H1 (cell line): ENCODE data around the gene KCNMA1. TPM values are rescaled to one million over a fixed set of nuclear protein-coding genes. Genes with fewer than 3 reads are reported as not detected.

Source experiments
- CTCF ChIA-PET: fragments of 300-600 bp; sonication (Branson Sonifier 250); formaldehyde crosslinking; loops from one replicate; lab custom pipeline; 2021; ENCODE audit not compliant: partially characterized antibody; lab: Charles Lee
- POLR2A ChIA-PET: fragments of 300-600 bp; sonication (Branson Sonifier 250); formaldehyde crosslinking; loops from one replicate; lab custom pipeline; 2021; ENCODE audit warnings: inconsistent platforms; ENCODE audit not compliant: partially characterized antibody; lab: Charles Lee
- DNase-seq, 2 experiments: peaks; one replicate each; pipeline versions ENCODE4 v3.0.0 to v3.0.0-alpha.2; 2010 to 2022; ENCODE audit warnings: low spot score in 2 of 2, low read depth in 1 of 2, mixed read lengths in 1 of 2
- FAIRE-seq: peaks from 2 replicates; lab custom pipeline; 2011; peaks lifted over from hg19 to GRCh38; lab: Jason Lieb, UNC
- H2AFZ ChIP-seq: 2 replicates; pipeline ENCODE4 v1.8.1; 2012; ENCODE audit warnings: low read length, inconsistent platforms
- H2AK5ac ChIP-seq: 2 replicates; pipeline ENCODE4 v1.6.1; 2013; ENCODE audit warnings: low read depth, low read length
- H2BK120ac ChIP-seq: replicated peaks from 2 replicates; pipeline ENCODE3; 2013; ENCODE audit warnings: low read depth, low read length, inconsistent platforms
- H2BK12ac ChIP-seq: 2 replicates; pipeline ENCODE4 v1.6.1; 2013; ENCODE audit warnings: low read depth, low read length
- H2BK15ac ChIP-seq: 2 replicates; pipeline ENCODE4 v1.6.1; 2013; ENCODE audit warnings: low read length
- H2BK20ac ChIP-seq: 2 replicates; pipeline ENCODE4 v1.6.1; 2013; ENCODE audit warnings: low read length
- H2BK5ac ChIP-seq: 2 replicates; pipeline ENCODE4 v1.6.1; 2013; ENCODE audit warnings: low read depth, low read length
- H3K14ac ChIP-seq: 2 replicates; pipeline ENCODE4 v1.6.1; 2013; ENCODE audit warnings: inconsistent platforms; ENCODE audit not compliant: insufficient read length
- H3K18ac ChIP-seq: 2 replicates; pipeline ENCODE4 v1.6.1; 2013; ENCODE audit warnings: low read length; ENCODE audit errors: extremely low read depth
- H3K23ac ChIP-seq: 2 replicates; pipeline ENCODE4 v1.6.1; 2013; ENCODE audit warnings: inconsistent platforms; ENCODE audit not compliant: insufficient read length
- H3K23me2 ChIP-seq: 2 replicates; pipeline ENCODE4 v1.6.1; 2013; ENCODE audit warnings: low read depth, low read length
- H3K27ac ChIP-seq: 2 replicates; pipeline ENCODE4 v1.6.1; 2011; ENCODE audit warnings: low read depth, low read length, inconsistent platforms
- H3K27me3 ChIP-seq, 4 experiments: replicated peaks in 1 of 4; 1 replicate in 1 of 4; 2 replicates in 3 of 4; pipeline versions ENCODE4 v1.6.1 to v1.8.1; 2011 to 2013; ENCODE audit warnings: low read length in 3 of 4, mild to moderate bottlenecking in 3 of 4, inconsistent platforms in 2 of 4, mixed read lengths in 2 of 4, moderate library complexity in 1 of 4; ENCODE audit not compliant: control insufficient read depth in 3 of 4, insufficient read depth in 3 of 4; ENCODE audit errors: extremely low read depth in 1 of 4
- H3K36me3 ChIP-seq, 4 experiments: 2 replicates each; pipeline versions ENCODE4 v1.6.1 to v1.8.1; 2011 to 2013; ENCODE audit warnings: mild to moderate bottlenecking in 4 of 4, low read length in 3 of 4, moderate library complexity in 2 of 4, control low read depth in 1 of 4, inconsistent platforms in 1 of 4; ENCODE audit not compliant: insufficient read depth in 4 of 4, control insufficient read depth in 2 of 4
- H3K4ac ChIP-seq: replicated peaks from 2 replicates; pipeline ENCODE3; 2013; ENCODE audit warnings: low read length, low read depth, mixed read lengths, inconsistent platforms; ENCODE audit not compliant: insufficient read length
- H3K4me1 ChIP-seq, 4 experiments: replicated peaks in 1 of 4; 1 replicate in 1 of 4; 2 replicates in 3 of 4; pipeline versions ENCODE4 v1.6.1 to v1.8.1; 2011 to 2013; ENCODE audit warnings: low read length in 3 of 4, inconsistent platforms in 2 of 4, mixed read lengths in 1 of 4; ENCODE audit not compliant: insufficient read depth in 4 of 4, control insufficient read depth in 3 of 4
- H3K4me2 ChIP-seq, 2 experiments: 2 replicates each; pipeline versions ENCODE4 v1.6.1 to v1.8.1; 2011 to 2013; ENCODE audit warnings: low read depth in 2 of 2, low read length in 2 of 2, control low read depth in 1 of 2, inconsistent platforms in 1 of 2, mild to moderate bottlenecking in 1 of 2; ENCODE audit not compliant: insufficient read depth in 1 of 2
- H3K4me3 ChIP-seq, 4 experiments: fragments of 200-600, 300-600 bp in 1 of 4; sonication (generic), shearing (Covaris generic), sonication (Bioruptor Twin) in 1 of 4; 2 replicates each; pipeline versions ENCODE4 v1.5.1 to v1.8.1; 2011 to 2016; ENCODE audit warnings: low read length in 4 of 4, low read depth in 3 of 4, control low read depth in 2 of 4, inconsistent platforms in 2 of 4, mild to moderate bottlenecking in 2 of 4, mixed read lengths in 1 of 4, moderate library complexity in 1 of 4; ENCODE audit not compliant: insufficient read depth in 2 of 4; ENCODE audit errors: extremely low read depth in 1 of 4
- H3K56ac ChIP-seq: replicated peaks from 2 replicates; pipeline ENCODE3; 2013; ENCODE audit warnings: low read depth, mild to moderate bottlenecking, mixed read lengths, low read length, inconsistent platforms; ENCODE audit not compliant: insufficient read length
- H3K79me1 ChIP-seq: 2 replicates; pipeline ENCODE4 v1.6.1; 2013; ENCODE audit warnings: low read depth, low read length, control low read depth
- H3K79me2 ChIP-seq, 2 experiments: 2 replicates each; pipeline versions ENCODE4 v1.6.1 to v1.8.1; 2012 to 2013; ENCODE audit warnings: low read length in 2 of 2, mild to moderate bottlenecking in 2 of 2, inconsistent platforms in 1 of 2; ENCODE audit not compliant: insufficient read depth in 2 of 2, control insufficient read depth in 1 of 2
- H3K9ac ChIP-seq, 4 experiments: replicated peaks in 1 of 4; 1 replicate in 1 of 4; 2 replicates in 3 of 4; pipeline versions ENCODE4 v1.6.1 to v1.8.1; 2011 to 2013; ENCODE audit warnings: low read depth in 3 of 4, low read length in 3 of 4, control low read depth in 2 of 4, mild to moderate bottlenecking in 2 of 4, moderate library complexity in 2 of 4, inconsistent platforms in 1 of 4; ENCODE audit errors: extremely low read depth in 1 of 4
- H3K9me3 ChIP-seq, 2 experiments: 2 replicates each; pipeline versions ENCODE4 v1.6.1 to v1.8.1; 2012 to 2013; ENCODE audit warnings: mild to moderate bottlenecking in 2 of 2, moderate library complexity in 2 of 2, control low read depth in 1 of 2, inconsistent platforms in 1 of 2, low read depth in 1 of 2, low read length in 1 of 2, mixed read lengths in 1 of 2; ENCODE audit not compliant: insufficient read depth in 2 of 2
- H4K20me1 ChIP-seq, 2 experiments: replicated peaks in 1 of 2; 2 replicates each; pipeline versions ENCODE3 to v1.8.1; 2011 to 2013; ENCODE audit warnings: inconsistent platforms in 2 of 2, low read length in 2 of 2, mild to moderate bottlenecking in 1 of 2; ENCODE audit not compliant: insufficient read depth in 2 of 2, control insufficient read depth in 1 of 2
- H4K5ac ChIP-seq: 2 replicates; pipeline ENCODE4 v1.6.1; 2013; ENCODE audit warnings: low read length, low read depth, mixed read lengths, inconsistent platforms; ENCODE audit not compliant: insufficient read length
- H4K8ac ChIP-seq: 2 replicates; pipeline ENCODE4 v1.8.0; 2013; ENCODE audit warnings: mild to moderate bottlenecking, moderate library complexity, low read length, inconsistent platforms; ENCODE audit not compliant: insufficient read depth; ENCODE audit errors: extremely low read depth
- H4K91ac ChIP-seq: replicated peaks from 2 replicates; pipeline ENCODE3; 2013; ENCODE audit warnings: low read length, mixed read lengths, inconsistent platforms; ENCODE audit not compliant: insufficient read length
- CTCF ChIP-seq, 3 experiments: IDR thresholded peaks; 1 replicate in 2 of 3; 2 replicates in 1 of 3; pipeline versions ENCODE4 v1.5.1 to v1.6.1; 2011; ENCODE audit warnings: low read length in 3 of 3, mild to moderate bottlenecking in 3 of 3, inconsistent platforms in 2 of 3, low read depth in 1 of 3, moderate library complexity in 1 of 3; ENCODE audit not compliant: insufficient read depth in 1 of 3; ENCODE audit errors: control extremely low read depth in 1 of 3
- JUND ChIP-seq: IDR thresholded peaks from 2 replicates; pipeline ENCODE4 v1.6.1; 2011; ENCODE audit warnings: mild to moderate bottlenecking, improper control_type of control experiment, low read length
- NRF1 ChIP-seq: IDR thresholded peaks from 2 replicates; pipeline ENCODE4 v1.6.1; 2011; ENCODE audit warnings: mild to moderate bottlenecking, low read depth, low read length, improper control_type of control experiment
- SP4 ChIP-seq: IDR thresholded peaks from 2 replicates; pipeline ENCODE4 v1.6.1; 2012; ENCODE audit warnings: low read length, inconsistent platforms
- WGBS, 2 experiments: shearing (Covaris generic) in 1 of 2; methylation state at CpG; one replicate each; pipeline versions ENCODE4 v1.1.6 to v1.1.7; 2013 to 2015; ENCODE audit warnings: low lambda C conversion rate in 2 of 2, mixed read lengths in 2 of 2, inconsistent platforms in 1 of 2, low coverage in 1 of 2, missing lambda C conversion rate in 1 of 2; ENCODE audit not compliant: insufficient replicate concordance in 2 of 2, insufficient coverage in 1 of 2, insufficient read length in 1 of 2; ENCODE audit errors: extremely low coverage in 1 of 2, missing lambda C conversion rate in 1 of 2; 5-methylcytosine and 5-hydroxymethylcytosine counted together
- polyA plus RNA-seq, 7 experiments: library from polyadenylated mRNA; depleted of rRNA in 3 of 7; stranded (reverse) in 5 of 7; unstranded in 2 of 7; fragments of >200 nt in 5 of 7; fragments of 200-250 nt in 2 of 7; gene quantifications; 1 replicate in 5 of 7; 2 replicates in 1 of 7; 4 replicates in 1 of 7; pipeline versions ENCODE4 v1.2.1 to v1.2.3, GENCODE V29; 2011 to 2013; ENCODE audit warnings: missing spikeins in 2 of 7, mixed read lengths in 2 of 7
- total RNA-seq: library from RNA; stranded (reverse); fragmentation: NEBNext Ultra II Directional; extraction: Animal tissue kit (Norgen Biotek cat#: 25700); gene quantifications from 2 replicates; pipeline ENCODE4 v1.2.1, GENCODE V29; 2021

KCNMA1 gene
- total and polyA plus RNA-seq, 2 of the 8 experiments (the other 6 are each of a cell fraction or from before 2014, with no cell fraction given) = 10.2 to 11.1 TPM

GRCh38 chr10:77029777-77030717, 607.6 kb downstream of the KCNMA1 start:
- no peak overlapping the region for H3K23ac ChIP-seq
- H3K4ac ChIP-seq = no peak overlapping the region
- no peak overlapping the region for H4K91ac ChIP-seq
- no peak overlapping the region for H3K4me3 ChIP-seq
- no peak overlapping the region for H2BK12ac ChIP-seq
- no peak overlapping the region for H3K14ac ChIP-seq
- FAIRE-seq (no peak), DNase-seq (no peak)
- CTCF ChIA-PET = interaction anchor here (1.1 to 4.7 kb wide), 3 partner anchors 7 to 510 kb away, joined by 3 to 48 read pairs (median 5); no protein-coding TSS in a partner anchor
- POLR2A ChIA-PET = no interaction called here
- no peak overlapping the region for H3K27ac ChIP-seq
- no peak overlapping the region for H3K4me2 ChIP-seq
- H2BK120ac ChIP-seq = no peak overlapping the region
- TF ChIP-seq SP4 (no peak), JUND (no peak), CTCF (IDR thresholded peaks at IDR 0.05; ENCODE audit: control extremely low read depth in 1 of 3, insufficient read depth in 1 of 3, low read depth in 1 of 3, low read length in 3 of 3) (no peak), NRF1 (no peak)
- no peaks in the 10 kb centered on the region for H4K20me1 ChIP-seq
- no peaks in the 10 kb centered on the region for H3K9me3 ChIP-seq
- H2BK15ac ChIP-seq = peak overlapping the region; percentile 47; the same call in 1 of the 2 replicates
- H4K5ac ChIP-seq = no peak overlapping the region
- H3K23me2 ChIP-seq = no peaks in the 10 kb centered on the region
- H4K8ac ChIP-seq = no peak overlapping the region
- H3K79me1 ChIP-seq = no peaks in the 10 kb centered on the region
- H3K18ac ChIP-seq = no peak overlapping the region
- no peak overlapping the region for H2BK20ac ChIP-seq
- no peak overlapping the region for H2AK5ac ChIP-seq
- 91% methylated on average over 4 of the region's 4 CpGs; no CpG with 5 or more reads in 1 of the 2 experiments for WGBS, 2 experiments
- no peak overlapping the region for H3K56ac ChIP-seq
- H2BK5ac ChIP-seq = no peak overlapping the region
- no peaks in the 10 kb centered on the region for H3K4me1 ChIP-seq
- no peaks in the 10 kb centered on the region for H3K27me3 ChIP-seq
- H3K79me2 ChIP-seq = no peaks in the 10 kb centered on the region
- no peaks in the 10 kb centered on the region for H3K36me3 ChIP-seq
- H2AFZ ChIP-seq = no peak overlapping the region
- H3K9ac ChIP-seq = no peak overlapping the region
